C4-2B (cell line): ENCODE data around the gene TLCD4.

Source experiments
- ZFX ChIP-seq: fragments of 450-650 bp; IDR thresholded peaks from 2 replicates; pipeline ENCODE4 v1.6.1; 2017
- TF ChIP-seq, protein P1 (sequence below): fragments of 450-650 bp; conservative IDR thresholded peaks from 2 replicates; pipeline ENCODE4 v1.5.1; 2017; ENCODE audit warnings: mild to moderate bottlenecking

DNA sequence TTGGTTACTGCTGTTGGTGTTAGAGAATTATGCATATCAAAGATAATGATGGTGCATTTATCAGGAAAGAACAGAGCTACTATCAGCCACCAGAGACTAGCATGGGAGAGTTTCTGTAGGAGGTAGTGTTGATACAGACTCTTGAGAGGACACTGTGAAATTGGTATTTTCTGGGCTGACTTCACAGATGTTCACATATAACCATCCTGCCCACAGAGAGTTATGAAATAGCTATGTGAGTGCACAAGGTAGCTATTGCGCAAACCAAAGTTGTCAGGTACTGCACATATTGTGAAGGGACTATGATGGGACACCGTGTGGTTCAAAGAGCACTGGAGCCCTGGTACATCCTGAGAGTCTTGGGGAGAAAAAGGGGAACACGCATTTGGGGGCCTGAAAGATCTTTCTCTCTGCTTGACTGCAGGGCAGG, 1.4 kb upstream of the TLCD4 start:
- TF ChIP-seq, protein P1, sequence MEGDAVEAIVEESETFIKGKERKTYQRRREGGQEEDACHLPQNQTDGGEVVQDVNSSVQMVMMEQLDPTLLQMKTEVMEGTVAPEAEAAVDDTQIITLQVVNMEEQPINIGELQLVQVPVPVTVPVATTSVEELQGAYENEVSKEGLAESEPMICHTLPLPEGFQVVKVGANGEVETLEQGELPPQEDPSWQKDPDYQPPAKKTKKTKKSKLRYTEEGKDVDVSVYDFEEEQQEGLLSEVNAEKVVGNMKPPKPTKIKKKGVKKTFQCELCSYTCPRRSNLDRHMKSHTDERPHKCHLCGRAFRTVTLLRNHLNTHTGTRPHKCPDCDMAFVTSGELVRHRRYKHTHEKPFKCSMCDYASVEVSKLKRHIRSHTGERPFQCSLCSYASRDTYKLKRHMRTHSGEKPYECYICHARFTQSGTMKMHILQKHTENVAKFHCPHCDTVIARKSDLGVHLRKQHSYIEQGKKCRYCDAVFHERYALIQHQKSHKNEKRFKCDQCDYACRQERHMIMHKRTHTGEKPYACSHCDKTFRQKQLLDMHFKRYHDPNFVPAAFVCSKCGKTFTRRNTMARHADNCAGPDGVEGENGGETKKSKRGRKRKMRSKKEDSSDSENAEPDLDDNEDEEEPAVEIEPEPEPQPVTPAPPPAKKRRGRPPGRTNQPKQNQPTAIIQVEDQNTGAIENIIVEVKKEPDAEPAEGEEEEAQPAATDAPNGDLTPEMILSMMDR = no peak
- TF ChIP-seq ZFX = no peak
